H9 (cell line): ENCODE data around the gene ERCC4. TPM values are rescaled to one million over a fixed set of nuclear protein-coding genes. Genes with fewer than 3 reads are reported as not detected.

Experiments
- DNase-seq: peaks from one replicate; pipeline ENCODE4 v3.0.0-alpha.2; 2017
- H2AFZ ChIP-seq: one replicate; pipeline ENCODE4 v1.6.1; 2013; ENCODE audit warnings: mild to moderate bottlenecking, low read length, control low read depth, moderate library complexity
- H2AK5ac ChIP-seq: 2 replicates; pipeline ENCODE4 v1.6.1; 2013; ENCODE audit warnings: low read length, control low read depth, mixed read lengths; ENCODE audit not compliant: insufficient read length
- H2BK120ac ChIP-seq: one replicate; pipeline ENCODE4 v1.6.1; 2013; ENCODE audit warnings: low read depth, mild to moderate bottlenecking, low read length, control low read depth, inconsistent platforms; ENCODE audit not compliant: poor library complexity, severe bottlenecking
- H2BK12ac ChIP-seq: 2 replicates; pipeline ENCODE4 v1.6.1; 2013; ENCODE audit warnings: low read length, control low read depth, mixed read lengths, low read depth; ENCODE audit not compliant: insufficient read length
- H2BK15ac ChIP-seq: 2 replicates; pipeline ENCODE4 v1.6.1; 2013; ENCODE audit warnings: low read depth, low read length, control low read depth
- H2BK20ac ChIP-seq: one replicate; pipeline ENCODE4 v1.6.1; 2013; ENCODE audit warnings: low read depth, mild to moderate bottlenecking, low read length, control low read depth, inconsistent platforms; ENCODE audit not compliant: poor library complexity, severe bottlenecking
- H2BK5ac ChIP-seq: 2 replicates; pipeline ENCODE4 v1.6.1; 2013; ENCODE audit warnings: low read length, control low read depth, mixed read lengths; ENCODE audit not compliant: insufficient read length
- H3K14ac ChIP-seq: 2 replicates; pipeline ENCODE4 v1.6.1; 2013; ENCODE audit warnings: low read length, control low read depth; ENCODE audit not compliant: insufficient read depth
- H3K18ac ChIP-seq: 2 replicates; pipeline ENCODE4 v1.6.1; 2013; ENCODE audit warnings: low read depth, mild to moderate bottlenecking, mixed read lengths, low read length, control low read depth; ENCODE audit not compliant: insufficient read length
- H3K23ac ChIP-seq: 2 replicates; pipeline ENCODE4 v1.6.1; 2013; ENCODE audit warnings: low read length, control low read depth, mixed read lengths, low read depth; ENCODE audit not compliant: insufficient read length
- H3K23me2 ChIP-seq: 2 replicates; pipeline ENCODE4 v1.6.1; 2013; ENCODE audit warnings: low read depth, mild to moderate bottlenecking, mixed read lengths, low read length, control low read depth; ENCODE audit not compliant: insufficient read length, poor library complexity, severe bottlenecking
- H3K27ac ChIP-seq: 2 replicates; pipeline ENCODE4 v1.5.1; 2013; ENCODE audit warnings: low read length, control low read depth, mixed read lengths, low read depth; ENCODE audit not compliant: insufficient read length
- H3K27me3 ChIP-seq: 2 replicates; pipeline ENCODE4 v1.6.1; 2013; ENCODE audit warnings: low read length, control low read depth, inconsistent platforms; ENCODE audit not compliant: insufficient read depth
- H3K4ac ChIP-seq: 2 replicates; pipeline ENCODE4 v1.6.1; 2013; ENCODE audit warnings: low read depth, mild to moderate bottlenecking, control low read depth, inconsistent platforms, low read length, moderate library complexity
- H3K4me1 ChIP-seq: 2 replicates; pipeline ENCODE4 v1.6.1; 2013; ENCODE audit warnings: low read length, control low read depth, inconsistent platforms; ENCODE audit not compliant: insufficient read depth
- H3K4me2 ChIP-seq: 2 replicates; pipeline ENCODE4 v1.6.1; 2013; ENCODE audit warnings: low read length, control low read depth, mixed read lengths; ENCODE audit not compliant: insufficient read length, insufficient read depth
- H3K56ac ChIP-seq: 2 replicates; pipeline ENCODE4 v1.6.1; 2013; ENCODE audit warnings: low read depth, mild to moderate bottlenecking, mixed read lengths, low read length, control low read depth; ENCODE audit not compliant: insufficient read length
- H3K79me1 ChIP-seq: 2 replicates; pipeline ENCODE4 v1.6.1; 2013; ENCODE audit warnings: low read depth, mild to moderate bottlenecking, moderate library complexity, low read length, control low read depth, inconsistent platforms; ENCODE audit not compliant: insufficient read depth, poor library complexity, severe bottlenecking
- H3K79me2 ChIP-seq: 2 replicates; pipeline ENCODE4 v1.6.1; 2013; ENCODE audit warnings: low read length, control low read depth, inconsistent platforms; ENCODE audit not compliant: insufficient read depth
- H3K9ac ChIP-seq: 2 replicates; pipeline ENCODE4 v1.6.1; 2013; ENCODE audit warnings: low read length, control low read depth, mixed read lengths; ENCODE audit not compliant: insufficient read length; ENCODE audit errors: extremely low read depth
- H3K9me3 ChIP-seq: one replicate; pipeline ENCODE4 v1.6.1; 2013; ENCODE audit warnings: low read depth, low read length, inconsistent platforms; ENCODE audit not compliant: control insufficient read depth
- H3T11ph ChIP-seq: one replicate; pipeline ENCODE4 v1.6.1; 2013; ENCODE audit warnings: mild to moderate bottlenecking, low read length, control low read depth, inconsistent platforms
- H4K20me1 ChIP-seq: one replicate; pipeline ENCODE4 v1.6.1; 2013; ENCODE audit not compliant: control insufficient read depth, insufficient read length, insufficient read depth
- H4K5ac ChIP-seq: 2 replicates; pipeline ENCODE4 v1.6.1; 2013; ENCODE audit warnings: low read depth, mild to moderate bottlenecking, mixed read lengths, low read length, control low read depth; ENCODE audit not compliant: insufficient read length
- H4K8ac ChIP-seq: replicated peaks from 2 replicates; pipeline ENCODE4 v1.6.1; 2013; ENCODE audit warnings: low read length, control low read depth, mixed read lengths, low read depth; ENCODE audit not compliant: insufficient read length
- H4K91ac ChIP-seq: 2 replicates; pipeline ENCODE4 v1.6.1; 2013; ENCODE audit warnings: low read depth, mild to moderate bottlenecking, moderate library complexity, mixed read lengths, low read length, control low read depth; ENCODE audit not compliant: insufficient read length
- H3K27ac Mint-ChIP-seq, 3 experiments: 2 replicates in 2 of 3; 3 replicates in 1 of 3; pipeline ENCODE4 v1.8.0; 2020 to 2021; ENCODE audit warnings: mixed read lengths in 3 of 3, mild to moderate bottlenecking in 1 of 3, moderate library complexity in 1 of 3
- H3K27me3 Mint-ChIP-seq: 2 replicates; pipeline ENCODE4 v1.8.0; 2021; ENCODE audit warnings: low read depth, mild to moderate bottlenecking, moderate library complexity, mixed read lengths
- H3K36me3 Mint-ChIP-seq, 3 experiments: 2 replicates in 2 of 3; 3 replicates in 1 of 3; pipeline ENCODE4 v1.8.0; 2020 to 2021; ENCODE audit warnings: low read depth in 3 of 3, mixed read lengths in 3 of 3; ENCODE audit not compliant: insufficient read depth in 1 of 3
- H3K4me1 Mint-ChIP-seq, 2 experiments: 2 replicates each; pipeline ENCODE4 v1.8.0; 2020; ENCODE audit warnings: mixed read lengths in 2 of 2
- H3K4me3 Mint-ChIP-seq, 2 experiments: 2 replicates in 1 of 2; 3 replicates in 1 of 2; pipeline ENCODE4 v1.8.0; 2020 to 2021; ENCODE audit warnings: mild to moderate bottlenecking in 2 of 2, mixed read lengths in 2 of 2, moderate library complexity in 1 of 2
- H3K9me3 Mint-ChIP-seq, 2 experiments: 2 replicates in 1 of 2; 3 replicates in 1 of 2; pipeline ENCODE4 v1.8.0; 2020; ENCODE audit warnings: mild to moderate bottlenecking in 2 of 2, mixed read lengths in 2 of 2, moderate library complexity in 1 of 2
- CTCF ChIP-seq: fragments of 200-600 bp; sonication (generic); conservative IDR thresholded peaks from 3 replicates; pipeline ENCODE4 v1.8.0; 2021; ENCODE audit warnings: antibody characterized with exemption, mild to moderate bottlenecking
- WGBS: extraction: QIAGEN DNeasy Blood & Tissue Kit; methylation state at CpG from one replicate; pipeline ENCODE4 v1.1.7; 2013; ENCODE audit warnings: missing lambda C conversion rate, low lambda C conversion rate, mixed read lengths; ENCODE audit not compliant: insufficient read length; ENCODE audit errors: extremely low coverage; 5-methylcytosine and 5-hydroxymethylcytosine counted together
- total RNA-seq: library from RNA; stranded (reverse); gene quantifications from 2 replicates; pipeline ENCODE4 v1.2.1, GENCODE V29; 2021

Gene ERCC4
- total RNA-seq, 1 experiment from 2014 or later = 15.6 TPM

GRCh38 chr16:13923703-13924298 lies 3.8 kb downstream of the ERCC4 start:
- Histone ChIP-seq H3K4me2 (no peak overlapping the region), H4K5ac (no peak overlapping the region), H2AK5ac (no peak overlapping the region), H3K27me3 (no peaks in the 10 kb centered on the region), H3K9ac (no peak overlapping the region), H2AFZ (no peak overlapping the region), H3K4me1 (no peaks in the 10 kb centered on the region; the same call in 1 of the 2 replicates), H3K18ac (no peak overlapping the region), H3K56ac (no peak overlapping the region), H3T11ph (no peak overlapping the region), H3K4ac (no peak overlapping the region), H4K20me1 (no peaks in the 10 kb centered on the region), H2BK15ac (no peak overlapping the region), H3K79me2 (no peaks in the 10 kb centered on the region), H2BK12ac (no peak overlapping the region), H3K9me3 (no peaks in the 10 kb centered on the region), H3K79me1 (peaks cover 2% of the 10 kb centered on the region), H4K91ac (no peak overlapping the region), H4K8ac (no peak overlapping the region), H2BK120ac (no peak overlapping the region), H2BK5ac (no peak overlapping the region), H3K23ac (no peak overlapping the region), H3K14ac (no peak overlapping the region), H3K27ac (no peak overlapping the region), H3K23me2 (no peaks in the 10 kb centered on the region), H2BK20ac (no peak overlapping the region)
- no peak for DNase-seq
- Mint-ChIP-seq H3K4me3 (no peak overlapping the region), H3K27ac (no peak overlapping the region), H3K9me3 (no peaks in the 10 kb centered on the region), H3K36me3 (peaks cover 4 to 26% (median 24%) of the 10 kb centered on the region in 3 experiments; a peak in 5 of 7 replicates), H3K27me3 (no peaks in the 10 kb centered on the region), H3K4me1 (peaks cover 16 to 18% of the 10 kb centered on the region in 2 experiments)
- TF ChIP-seq CTCF = peak; percentile 73
- WGBS = no CpG with 5 or more reads among the region's 4 CpGs
